Articular chondrocyte of knee joint (primary cell): ENCODE data around the gene AMHR2. TPM values are rescaled to one million over a fixed set of nuclear protein-coding genes. Genes with fewer than 3 reads are reported as not detected.

Experiments
- total RNA-seq: library from RNA; depleted of rRNA; stranded (reverse); fragments of >200 nt; gene quantifications from 2 replicates; pipeline ENCODE4 v1.2.3, GENCODE V29; 2012

The AMHR2 gene
- total RNA-seq: not detected in 2 replicates

GRCh38 chr12:53423597-53423996 is at the start of gene AMHR2:
AMHR2 (plus strand) TSS chr12:53423855; CDS start chr12:53423935, 80 bp downstream.

DNA sequence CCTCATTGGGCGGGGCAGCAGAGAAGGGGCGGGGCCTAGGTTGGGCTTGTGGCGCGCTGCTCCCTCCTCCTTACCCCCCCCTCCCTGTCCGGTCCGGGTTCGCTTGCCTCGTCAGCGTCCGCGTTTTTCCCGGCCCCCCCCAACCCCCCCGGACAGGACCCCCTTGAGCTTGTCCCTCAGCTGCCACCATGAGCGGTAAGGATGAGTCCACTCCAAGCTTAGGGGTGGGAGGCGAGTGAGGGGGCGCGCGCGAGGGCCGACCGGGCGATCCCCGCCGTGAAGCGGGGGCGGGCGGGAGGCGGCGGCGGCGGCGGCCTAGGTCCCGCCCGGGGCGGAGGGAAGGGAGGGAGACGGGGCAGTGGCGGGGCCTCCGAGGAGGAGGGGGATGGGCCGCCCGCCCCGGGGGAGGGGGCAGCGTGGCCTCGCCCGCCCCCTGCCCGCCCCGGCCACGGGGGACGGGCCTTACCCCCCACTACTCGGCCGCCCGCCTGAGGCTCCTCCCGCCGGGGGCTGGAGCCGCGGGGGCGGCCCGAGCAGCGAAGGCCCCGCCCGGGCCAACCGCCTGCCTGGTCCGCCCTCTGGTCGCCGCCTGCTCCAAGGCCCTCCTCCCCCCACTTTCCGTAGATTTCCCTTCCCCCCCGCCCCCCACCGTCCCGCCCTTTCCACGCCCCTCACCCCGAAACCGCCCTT is 43.4 kb upstream of the AMHR2 start, which contains the start of gene SP1:
TSS of gene SP1 (plus strand) at position 73 of the 690 bp plus-strand sequence. CDS start at position 189, 116 bp downstream.

DNA sequence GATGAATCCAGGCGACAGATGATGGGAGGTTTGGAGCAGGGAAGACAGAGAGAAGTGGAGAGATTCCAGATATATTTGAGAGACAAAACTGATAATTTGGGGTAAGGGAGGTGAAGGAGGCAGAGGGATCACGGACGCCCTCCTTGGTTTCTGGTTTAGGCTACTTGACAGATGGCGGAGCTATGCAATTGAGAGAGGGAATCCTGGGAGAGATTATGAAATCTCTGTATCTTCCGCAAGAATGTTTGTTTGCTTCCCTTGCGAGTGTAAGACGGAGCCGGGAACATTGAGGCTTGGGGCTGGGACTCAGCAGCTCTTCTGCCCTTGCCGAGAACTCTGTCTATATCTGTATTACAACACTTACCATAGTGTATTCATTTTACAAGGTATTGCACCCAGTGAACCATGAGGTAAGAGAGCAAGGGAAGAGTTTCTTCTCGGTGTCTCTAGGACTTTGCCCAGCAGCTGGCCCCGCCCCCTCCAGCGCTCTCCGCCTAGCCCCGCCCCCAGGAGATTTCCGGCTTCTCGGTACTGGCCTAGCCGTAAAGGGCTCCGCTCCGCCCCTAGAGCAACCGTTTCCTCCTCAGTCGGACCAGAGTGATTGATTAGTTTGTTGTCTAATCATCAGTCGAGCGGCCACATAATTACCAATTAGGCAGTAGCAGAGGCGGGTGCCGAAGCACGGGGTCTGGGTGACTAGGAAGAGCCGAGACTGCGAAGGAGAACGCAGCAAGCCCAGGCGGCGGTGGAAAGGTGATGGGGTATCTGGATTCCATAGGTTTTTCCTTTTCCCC is 17.6 kb downstream of the AMHR2 start, which contains the start of gene PRR13:
TSS of gene PRR13 (plus strand) at position 695 of the 794 bp plus-strand sequence. CDS start 981 bp downstream, outside the sequence.

GRCh38 chr12:53451661-53452158 is 28.1 kb downstream of the AMHR2 start, which contains the start of gene PCBP2:
PCBP2 (plus strand) TSS chr12:53452102; CDS start chr12:53454801, 2,699 bp downstream.

Other genes starting within 250 kb of the AMHR2 start
- 16.1 and 20.2 TPM in 2 replicates for gene ZNF740, start 243.1 kb upstream of the AMHR2 start, total RNA-seq
- gene CSAD, start 242.9 kb upstream of the AMHR2 start, total RNA-seq: 9.0 and 10.1 TPM in 2 replicates
- 1.3 and 4.1 TPM in 2 replicates for gene ITGB7, start 216.6 kb upstream of the AMHR2 start, total RNA-seq
- 69.8 and 70.6 TPM in 2 replicates for gene RARG, start 191.6 kb upstream of the AMHR2 start, total RNA-seq
- 3.7 and 6.2 TPM in 2 replicates for gene ESPL1, start 155.6 kb upstream of the AMHR2 start, total RNA-seq
- gene PFDN5, start 128.3 kb upstream of the AMHR2 start, total RNA-seq: 514 and 560 TPM in 2 replicates
- gene MYG1, start 124.2 kb upstream of the AMHR2 start, total RNA-seq: 34.8 and 41.3 TPM in 2 replicates
- gene AAAS, start 102.2 kb upstream of the AMHR2 start, total RNA-seq: 32.1 and 33.1 TPM in 2 replicates
- gene SP7, start 87.5 kb upstream of the AMHR2 start, total RNA-seq: under 0.01 TPM in 1 of 2 replicates, not detected in the other
- gene SP1, start 43.7 kb upstream of the AMHR2 start, total RNA-seq: 48.2 and 51.1 TPM in 2 replicates
- gene PRR13, start 17.9 kb downstream of the AMHR2 start, total RNA-seq: 60.4 and 65.7 TPM in 2 replicates
- 264 and 324 TPM in 2 replicates for gene PCBP2, start 28.2 kb downstream of the AMHR2 start, total RNA-seq
- gene MAP3K12, start 75.6 kb downstream of the AMHR2 start, total RNA-seq: 27.2 and 30.7 TPM in 2 replicates
- 19.6 and 30.1 TPM in 2 replicates for gene TARBP2, start 77.4 kb downstream of the AMHR2 start, total RNA-seq
- not detected in 2 replicates for gene NPFF, start 83.6 kb downstream of the AMHR2 start, total RNA-seq
- 24.3 TPM in 2 replicates for gene ATF7, start 202.5 kb downstream of the AMHR2 start, total RNA-seq